GM12874 (cell line): Measurements from ENCODE around the gene CBFA2T3.

Experiments used
- CTCF ChIP-seq: IDR thresholded peaks from 2 replicates; pipeline ENCODE4 v1.5.1; 2011; ENCODE audit warnings: low read depth, mild to moderate bottlenecking, control low read depth, low read length, moderate library complexity; ENCODE audit not compliant: insufficient read depth

Gene CBFA2T3

GRCh38 chr16:88943131-88943664 lies 33.8 kb downstream of the CBFA2T3 start:
- TF ChIP-seq CTCF = no peak

- peak; percentile 70 for TF ChIP-seq CTCF
Measured at GRCh38 chr16:88941913-88942909, 34.8 kb downstream of the CBFA2T3 start.

- TF ChIP-seq CTCF = no peak
Measured at GRCh38 chr16:88940862-88941817, 35.9 kb downstream of the CBFA2T3 start.

GRCh38 chr16:88939972-88940861 lies 36.8 kb downstream of the CBFA2T3 start:
- TF ChIP-seq CTCF = no peak

GRCh38 chr16:88939245-88939971 lies 37.6 kb downstream of the CBFA2T3 start:
- TF ChIP-seq CTCF = no peak

GRCh38 chr16:88938777-88939244 lies 38.2 kb downstream of the CBFA2T3 start:
- TF ChIP-seq CTCF = no peak
